ENCODE data around the gene EIF3M.

- TF ChIP-seq EZH2 (IDR thresholded peaks at IDR 0.05) (no peak), POLR2AphosphoS5 (IDR thresholded peaks at IDR 0.05; ENCODE audit: borderline replicate concordance, low read depth, low read length) (no peak)
Measured at GRCh38 chr11:32586576-32587190, 3.1 kb downstream of the EIF3M start.
